H1 (cell line): ENCODE measurements around the gene EGFR. TPM values are rescaled to one million over a fixed set of nuclear protein-coding genes. Genes with fewer than 3 reads are reported as not detected.

Experiments
- CBX5 ChIP-seq: fragments of 300-800, 300-1000 bp; sonication (generic); IDR thresholded peaks from 2 replicates; pipeline ENCODE4 v1.7.1; 2016; ENCODE audit warnings: antibody characterized with exemption, low read length, low read depth
- CHD7 ChIP-seq: fragments of 300-600 bp; sonication (generic); IDR thresholded peaks from 2 replicates; pipeline ENCODE4 v1.7.1; 2012; ENCODE audit warnings: low read length, moderate library complexity, mild to moderate bottlenecking, inconsistent platforms; ENCODE audit not compliant: insufficient replicate concordance
- FOSL1 ChIP-seq: IDR thresholded peaks from 2 replicates; pipeline ENCODE4 v1.6.1; 2011; ENCODE audit warnings: mild to moderate bottlenecking, low read depth, low read length, moderate library complexity; ENCODE audit not compliant: insufficient read depth
- KDM4A ChIP-seq: IDR thresholded peaks from one replicate; pipeline ENCODE4 v1.7.1; 2012; ENCODE audit warnings: low read depth, mild to moderate bottlenecking, moderate library complexity, low read length, inconsistent platforms; ENCODE audit not compliant: severe bottlenecking
- PHF8 ChIP-seq: fragments of 200-600 bp; sonication (generic); conservative IDR thresholded peaks from 2 replicates; pipeline ENCODE4 v1.7.1; 2012; ENCODE audit warnings: low read depth, mild to moderate bottlenecking, inconsistent platforms, low read length, moderate library complexity
- SAP30 ChIP-seq: fragments of 300-600 bp; sonication (generic); IDR thresholded peaks from 2 replicates; pipeline ENCODE4 v1.7.1; 2012; ENCODE audit warnings: low read length, moderate library complexity, mild to moderate bottlenecking, inconsistent platforms; ENCODE audit not compliant: insufficient read depth, insufficient replicate concordance
- SUZ12 ChIP-seq: fragments of 200-600 bp; sonication (generic); IDR thresholded peaks from 2 replicates; pipeline ENCODE4 v1.6.1; 2012; ENCODE audit warnings: mild to moderate bottlenecking, inconsistent platforms, low read length, moderate library complexity, mixed read lengths
- polyA plus RNA-seq, 7 experiments: library from polyadenylated mRNA; depleted of rRNA in 3 of 7; stranded (reverse) in 5 of 7; unstranded in 2 of 7; fragments of >200 nt in 5 of 7; fragments of 200-250 nt in 2 of 7; gene quantifications; 1 replicate in 5 of 7; 2 replicates in 1 of 7; 4 replicates in 1 of 7; pipeline versions ENCODE4 v1.2.1 to v1.2.3, GENCODE V29; 2011 to 2013; ENCODE audit warnings: missing spikeins in 2 of 7, mixed read lengths in 2 of 7
- total RNA-seq: library from RNA; stranded (reverse); fragmentation: NEBNext Ultra II Directional; extraction: Animal tissue kit (Norgen Biotek cat#: 25700); gene quantifications from 2 replicates; pipeline ENCODE4 v1.2.1, GENCODE V29; 2021
- TF ChIP-seq, protein P1 (sequence below), 3 experiments: IDR thresholded peaks; 1 replicate in 2 of 3; 2 replicates in 1 of 3; pipeline versions ENCODE4 v1.5.1 to v1.6.1; 2011; ENCODE audit warnings: low read length in 3 of 3, mild to moderate bottlenecking in 3 of 3, inconsistent platforms in 2 of 3, low read depth in 1 of 3, moderate library complexity in 1 of 3; ENCODE audit not compliant: insufficient read depth in 1 of 3; ENCODE audit errors: control extremely low read depth in 1 of 3

The EGFR gene
- total and polyA plus RNA-seq, 2 of the 8 experiments (the other 6 are each of a cell fraction or from before 2014, with no cell fraction given): 1.9 to 5.8 TPM

DNA sequence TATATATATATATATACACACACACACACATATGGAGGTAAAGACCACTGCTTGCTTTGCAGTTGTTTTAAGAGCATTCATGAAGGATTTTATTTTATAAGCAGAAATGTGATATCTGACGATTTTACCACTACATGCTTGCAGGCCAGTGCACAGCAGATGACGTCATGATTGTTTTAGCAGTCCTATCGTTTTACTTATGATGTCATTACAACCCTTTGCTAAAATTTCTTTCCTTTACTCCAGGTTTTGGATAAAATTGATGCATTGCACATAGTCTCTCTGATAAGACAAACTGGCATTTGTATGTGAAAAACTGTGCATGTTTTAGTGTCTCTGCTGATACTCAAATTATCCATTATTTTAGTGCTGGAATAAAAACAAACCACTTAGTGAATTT lies 9.2 kb downstream of the EGFR start (continued):
- no peak for TF ChIP-seq CHD7
- TF ChIP-seq, protein P1, sequence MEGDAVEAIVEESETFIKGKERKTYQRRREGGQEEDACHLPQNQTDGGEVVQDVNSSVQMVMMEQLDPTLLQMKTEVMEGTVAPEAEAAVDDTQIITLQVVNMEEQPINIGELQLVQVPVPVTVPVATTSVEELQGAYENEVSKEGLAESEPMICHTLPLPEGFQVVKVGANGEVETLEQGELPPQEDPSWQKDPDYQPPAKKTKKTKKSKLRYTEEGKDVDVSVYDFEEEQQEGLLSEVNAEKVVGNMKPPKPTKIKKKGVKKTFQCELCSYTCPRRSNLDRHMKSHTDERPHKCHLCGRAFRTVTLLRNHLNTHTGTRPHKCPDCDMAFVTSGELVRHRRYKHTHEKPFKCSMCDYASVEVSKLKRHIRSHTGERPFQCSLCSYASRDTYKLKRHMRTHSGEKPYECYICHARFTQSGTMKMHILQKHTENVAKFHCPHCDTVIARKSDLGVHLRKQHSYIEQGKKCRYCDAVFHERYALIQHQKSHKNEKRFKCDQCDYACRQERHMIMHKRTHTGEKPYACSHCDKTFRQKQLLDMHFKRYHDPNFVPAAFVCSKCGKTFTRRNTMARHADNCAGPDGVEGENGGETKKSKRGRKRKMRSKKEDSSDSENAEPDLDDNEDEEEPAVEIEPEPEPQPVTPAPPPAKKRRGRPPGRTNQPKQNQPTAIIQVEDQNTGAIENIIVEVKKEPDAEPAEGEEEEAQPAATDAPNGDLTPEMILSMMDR (IDR thresholded peaks at IDR 0.05; ENCODE audit: control extremely low read depth in 1 of 3, insufficient read depth in 1 of 3, low read depth in 1 of 3, low read length in 3 of 3): no peak
- no peak for TF ChIP-seq KDM4A
- TF ChIP-seq SAP30: no peak
- TF ChIP-seq SUZ12: no peak
- TF ChIP-seq FOSL1: no peak
- TF ChIP-seq CBX5: no peak
- TF ChIP-seq PHF8: no peak
